Nephron progenitor cell (in vitro differentiated cells): ENCODE measurements around the gene SGPL1.

Experiments
- DNase-seq: peaks from one replicate; pipeline ENCODE4 v3.0.0; 2021
- H3K27ac Mint-ChIP-seq: 2 replicates; pipeline ENCODE4 v1.8.0; 2021; ENCODE audit warnings: mild to moderate bottlenecking, moderate library complexity, mixed read lengths
- H3K27me3 Mint-ChIP-seq: 2 replicates; pipeline ENCODE4 v1.8.0; 2021; ENCODE audit warnings: mild to moderate bottlenecking, low read depth, mixed read lengths; ENCODE audit not compliant: poor library complexity
- H3K36me3 Mint-ChIP-seq: 2 replicates; pipeline ENCODE4 v1.8.0; 2021; ENCODE audit warnings: low read depth, mixed read lengths
- H3K4me1 Mint-ChIP-seq: 2 replicates; pipeline ENCODE4 v1.8.0; 2021; ENCODE audit warnings: mixed read lengths
- H3K4me3 Mint-ChIP-seq: 2 replicates; pipeline ENCODE4 v1.8.0; 2021; ENCODE audit warnings: mild to moderate bottlenecking, moderate library complexity, mixed read lengths
- H3K9me3 Mint-ChIP-seq: 2 replicates; pipeline ENCODE4 v1.8.0; 2021; ENCODE audit warnings: mild to moderate bottlenecking, moderate library complexity, mixed read lengths
- CTCF ChIP-seq: fragments of 200-600 bp; sonication (generic); IDR thresholded peaks from 2 replicates; pipeline ENCODE4 v1.5.0; 2021; ENCODE audit warnings: antibody characterized with exemption

Gene SGPL1

GRCh38 chr10:70806841-70807240 is 8.9 kb upstream of the SGPL1 start:
- H3K4me3 Mint-ChIP-seq, result no peak overlapping the region
- no peak for DNase-seq
- peaks cover 6% of the 10 kb centered on the region for H3K4me1 Mint-ChIP-seq
- H3K27ac Mint-ChIP-seq, result no peak overlapping the region
- TF ChIP-seq CTCF, result no peak
- peaks cover 12% of the 10 kb centered on the region for H3K9me3 Mint-ChIP-seq
- H3K36me3 Mint-ChIP-seq, result no peaks in the 10 kb centered on the region
- H3K27me3 Mint-ChIP-seq, result peaks cover 7% of the 10 kb centered on the region

GRCh38 chr10:70807556-70807955 is 8.2 kb upstream of the SGPL1 start:
- no peak overlapping the region for H3K4me3 Mint-ChIP-seq
- TF ChIP-seq CTCF, result no peak
- no peak for DNase-seq
- peaks cover 7% of the 10 kb centered on the region for H3K4me1 Mint-ChIP-seq
- H3K27me3 Mint-ChIP-seq, result peaks cover 7% of the 10 kb centered on the region
- no peak overlapping the region for H3K27ac Mint-ChIP-seq
- no peaks in the 10 kb centered on the region for H3K36me3 Mint-ChIP-seq
- H3K9me3 Mint-ChIP-seq, result peaks cover 5% of the 10 kb centered on the region

- Mint-ChIP-seq H3K4me3 (no peak overlapping the region), H3K36me3 (no peaks in the 10 kb centered on the region), H3K27ac (no peak overlapping the region), H3K9me3 (no peaks in the 10 kb centered on the region), H3K4me1 (peaks cover 22% of the 10 kb centered on the region), H3K27me3 (peaks cover 15% of the 10 kb centered on the region)
- no peak for TF ChIP-seq CTCF
- DNase-seq, result no peak
These were observed 6.6 kb upstream of the SGPL1 start for GRCh38 chr10:70809011-70809611.

GRCh38 chr10:70809726-70810125 is 6.0 kb upstream of the SGPL1 start:
- DNase-seq, result no peak
- no peak overlapping the region for H3K27ac Mint-ChIP-seq
- H3K4me1 Mint-ChIP-seq, result peaks cover 27% of the 10 kb centered on the region
- H3K9me3 Mint-ChIP-seq, result no peaks in the 10 kb centered on the region
- no peaks in the 10 kb centered on the region for H3K36me3 Mint-ChIP-seq
- no peak for TF ChIP-seq CTCF
- no peak overlapping the region for H3K4me3 Mint-ChIP-seq
- H3K27me3 Mint-ChIP-seq, result peaks cover 18% of the 10 kb centered on the region

- H3K36me3 Mint-ChIP-seq, result no peaks in the 10 kb centered on the region
- H3K27ac Mint-ChIP-seq, result no peak overlapping the region
- peaks cover 18% of the 10 kb centered on the region for H3K27me3 Mint-ChIP-seq
- no peak overlapping the region for H3K4me3 Mint-ChIP-seq
- no peak for TF ChIP-seq CTCF
- DNase-seq, result no peak
- peaks cover 27% of the 10 kb centered on the region for H3K4me1 Mint-ChIP-seq
- H3K9me3 Mint-ChIP-seq, result no peaks in the 10 kb centered on the region
These were observed 4.8 kb upstream of the SGPL1 start for GRCh38 chr10:70810967-70811366.

GRCh38 chr10:70811881-70812280 is 3.9 kb upstream of the SGPL1 start:
- no peak for TF ChIP-seq CTCF
- Mint-ChIP-seq H3K27me3 (peaks cover 17% of the 10 kb centered on the region), H3K36me3 (no peaks in the 10 kb centered on the region), H3K4me1 (peaks cover 34% of the 10 kb centered on the region), H3K27ac (no peak overlapping the region), H3K4me3 (no peak overlapping the region), H3K9me3 (no peaks in the 10 kb centered on the region)
- DNase-seq, result no peak
